ENCODE data around the gene TNFRSF12A.

DNA sequence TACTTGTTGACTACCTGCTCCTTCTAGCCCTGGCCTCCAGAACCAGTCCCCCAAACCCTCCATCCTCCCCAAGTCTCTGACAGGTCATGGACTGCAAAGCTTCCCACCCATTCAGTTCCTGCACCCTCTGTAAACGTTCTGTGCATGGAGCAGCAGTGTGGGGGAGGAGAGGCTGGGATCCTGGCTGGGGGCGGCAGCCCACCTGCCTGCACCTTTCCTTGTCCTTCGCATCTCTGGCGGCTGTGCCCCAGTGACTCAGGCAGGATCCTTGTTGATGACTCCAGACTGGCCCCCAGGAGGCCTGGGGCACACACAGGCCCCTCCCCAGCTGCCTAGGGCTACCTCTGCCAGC, 38.3 kb upstream of the TNFRSF12A start:
- TF ChIP-seq EZH2phosphoT487 (IDR thresholded peaks at IDR 0.05; ENCODE audit: borderline replicate concordance): no peak
- no peak for TF ChIP-seq CTCF (conservative IDR thresholded peaks at IDR 0.05; ENCODE audit: low read length)
